HepG2 (cell line): ENCODE results near the gene AHCTF1. TPM values are rescaled to one million over a fixed set of nuclear protein-coding genes. Genes with fewer than 3 reads are reported as not detected.

Experiments used
- ARID4A ChIP-seq: sonication (generic); formaldehyde crosslinking; IDR thresholded peaks from 2 replicates; pipeline ENCODE4 v1.5.0; 2020; ENCODE audit warnings: mild to moderate bottlenecking, missing genetic modification reagents, borderline replicate concordance
- CAMTA2 ChIP-seq: sonication (generic); formaldehyde crosslinking; IDR thresholded peaks from 2 replicates; pipeline ENCODE4 v1.4.0; 2020; ENCODE audit warnings: mild to moderate bottlenecking, missing genetic modification reagents, borderline replicate concordance
- CEBPZ ChIP-seq: IDR thresholded peaks from 2 replicates; pipeline ENCODE4 v1.6.1; 2012; ENCODE audit warnings: low read length, improper control_type of control experiment
- ETV5 ChIP-seq: IDR thresholded peaks from 2 replicates; pipeline ENCODE4 v1.6.1; 2018; ENCODE audit warnings: missing biosample characterization, missing genetic modification reagents, inconsistent platforms, borderline replicate concordance
- FOXA3 ChIP-seq: IDR thresholded peaks from 2 replicates; pipeline ENCODE4 v1.6.1; 2016; ENCODE audit warnings: missing genetic modification reagents, missing compliant biosample characterization
- FOXK2 ChIP-seq: fragments of 450-650 bp; IDR thresholded peaks from 2 replicates; pipeline ENCODE4 v1.6.1; 2016
- GABPA ChIP-seq, 2 experiments: IDR thresholded peaks; 2 replicates each; pipeline ENCODE4 v1.6.1; 2011 to 2016; ENCODE audit warnings: low read depth in 2 of 2, low read length in 1 of 2, missing biosample characterization in 1 of 2, missing genetic modification characterization in 1 of 2
- GATA4 ChIP-seq: sonication (generic); IDR thresholded peaks from 2 replicates; pipeline ENCODE4 v1.6.1; 2016; ENCODE audit warnings: antibody characterized with exemption, low read depth, borderline replicate concordance
- KMT2A ChIP-seq: sonication (generic); formaldehyde crosslinking; IDR thresholded peaks from 2 replicates; pipeline ENCODE4 v1.4.0; 2020; ENCODE audit warnings: missing genetic modification reagents
- MBD4 ChIP-seq: IDR thresholded peaks from 2 replicates; pipeline ENCODE4 v1.6.1; 2012; ENCODE audit warnings: low read length, inconsistent platforms, borderline replicate concordance
- MLLT10 ChIP-seq: sonication (generic); formaldehyde crosslinking; IDR thresholded peaks from 2 replicates; pipeline ENCODE4 v1.4.0; 2020; ENCODE audit warnings: missing genetic modification reagents
- POLR2G ChIP-seq: fragments of 200-400 bp; formaldehyde crosslinking; IDR thresholded peaks from 2 replicates; pipeline ENCODE4 v1.6.1; 2018; ENCODE audit warnings: mild to moderate bottlenecking, low read depth, low read length, moderate library complexity
- SMARCE1 ChIP-seq: fragments of 450-650 bp; IDR thresholded peaks from 2 replicates; pipeline ENCODE4 v1.6.1; 2017; ENCODE audit warnings: borderline replicate concordance
- SMYD3 ChIP-seq: sonication (generic); formaldehyde crosslinking; IDR thresholded peaks from 2 replicates; pipeline ENCODE4 v1.8.1; 2023; ENCODE audit warnings: mild to moderate bottlenecking, missing genetic modification reagents
- TP53 ChIP-seq: sonication (generic); formaldehyde crosslinking; conservative IDR thresholded peaks from 2 replicates; pipeline ENCODE4 v1.4.0; 2020; ENCODE audit warnings: missing genetic modification reagents
- TRIM24 ChIP-seq: sonication (generic); formaldehyde crosslinking; IDR thresholded peaks from 2 replicates; pipeline ENCODE4 v1.8.0; 2022; ENCODE audit warnings: mild to moderate bottlenecking, missing genetic modification reagents
- U2AF2 ChIP-seq: fragments of 200-400 bp; formaldehyde crosslinking; IDR thresholded peaks from 2 replicates; pipeline ENCODE4 v1.6.1; 2017; ENCODE audit warnings: low read depth, mild to moderate bottlenecking, low read length
- ZBTB25 ChIP-seq: IDR thresholded peaks from 2 replicates; pipeline ENCODE4 v1.6.1; 2018; ENCODE audit warnings: missing genetic modification reagents
- ZBTB7A ChIP-seq: sonication (generic); formaldehyde crosslinking; IDR thresholded peaks from 2 replicates; pipeline ENCODE4 v1.8.0; 2022; ENCODE audit warnings: mild to moderate bottlenecking, missing genetic modification reagents
- ZFP82 ChIP-seq: sonication (generic); formaldehyde crosslinking; IDR thresholded peaks from 2 replicates; pipeline ENCODE4 v1.5.1; 2020; ENCODE audit warnings: mild to moderate bottlenecking, missing genetic modification reagents, borderline replicate concordance
- ZNF205 ChIP-seq: IDR thresholded peaks from 2 replicates; pipeline ENCODE4 v1.6.1; 2018; ENCODE audit warnings: missing biosample characterization, missing genetic modification reagents
- ZNF572 ChIP-seq: sonication (generic); formaldehyde crosslinking; IDR thresholded peaks from 2 replicates; pipeline ENCODE4 v1.5.1; 2020; ENCODE audit warnings: mild to moderate bottlenecking, missing genetic modification reagents
- polyA plus RNA-seq, 8 experiments: library from polyadenylated mRNA; depleted of rRNA in 3 of 8; stranded (reverse) in 7 of 8; unstranded in 1 of 8; fragments of >200 nt; fragmentation: Illumina TruSeq in 4 of 8; extraction: Trizol in 4 of 8; gene quantifications; 2 replicates each; pipeline versions ENCODE4 v1.2.1 to v1.2.3, GENCODE V29; 2011 to 2016; ENCODE audit warnings: low read depth in 4 of 8, missing spikeins in 1 of 8, mixed read lengths in 1 of 8; ENCODE audit not compliant: insufficient read depth in 1 of 8
- total RNA-seq, 5 experiments: library from RNA; depleted of rRNA; stranded (reverse); fragments of >200 nt; fragmentation: Illumina TruSeq; extraction: Trizol; gene quantifications; 2 replicates each; pipeline ENCODE4 v1.2.3, GENCODE V29; 2016; ENCODE audit warnings: low read depth in 1 of 5

AHCTF1 gene
- total and polyA plus RNA-seq, 2 of the 13 experiments (the other 11 are each of a cell fraction or from before 2014, with no cell fraction given) = 16.6 to 45.9 TPM

- peak; percentile 77 for TF ChIP-seq ZBTB25 (CRISPR knock-in tag)
- no peak; the same call in 1 of the 2 replicates for TF ChIP-seq ZNF205 (CRISPR knock-in tag)
- TF ChIP-seq TRIM24 (CRISPR knock-in tag) = no peak
- TF ChIP-seq GABPA (IDR thresholded peaks at IDR 0.05; ENCODE audit: low read depth, low read length) = peak; percentile 58
- peak; percentile 84 for TF ChIP-seq GABPA (CRISPR knock-in tag; IDR thresholded peaks at IDR 0.05; ENCODE audit: low read depth)
- TF ChIP-seq MBD4 = no peak
- TF ChIP-seq GATA4 = peak; percentile 54; the same call in 1 of the 2 replicates
- TF ChIP-seq MLLT10 (CRISPR knock-in tag) = no peak
- TF ChIP-seq ZFP82 (CRISPR knock-in tag) = peak; percentile 79; the same call in 1 of the 2 replicates
- no peak; the same call in none of the 2 replicates for TF ChIP-seq CAMTA2 (CRISPR knock-in tag)
- TF ChIP-seq ZNF572 (CRISPR knock-in tag) = peak; percentile 70; the same call in 1 of the 2 replicates
- TF ChIP-seq POLR2G = peak; percentile 98
- TF ChIP-seq ETV5 (CRISPR knock-in tag) = peak; percentile 89
- 0 out of 2 replicates have a peak, but pooled peaks have one; percentile 29 for TF ChIP-seq U2AF2
- peak; percentile 57; the same call in 1 of the 2 replicates for TF ChIP-seq TP53 (CRISPR knock-in tag)
- TF ChIP-seq SMARCE1 = no peak
- no peak for TF ChIP-seq CEBPZ
- TF ChIP-seq ARID4A = peak; percentile 94
- TF ChIP-seq ZBTB7A (CRISPR knock-in tag) = no peak
- TF ChIP-seq SMYD3 (CRISPR knock-in tag) = no peak
- no peak for TF ChIP-seq FOXK2
- TF ChIP-seq FOXA3 (CRISPR knock-in tag) = peak; percentile 26; the same call in 1 of the 2 replicates
- peak; percentile 94 for TF ChIP-seq KMT2A
These were observed at the start of gene AHCTF1 (continued) for GRCh38 chr1:246931549-246932365.
